GM12878 (cell line): ENCODE measurements around the gene RAPGEF6.
"Not testable (repeated sequence)": the region's sequence is repeated elsewhere in the genome, so short reads cannot be mapped to it uniquely, and the experiment has no call there.

Source experiments
- CREB1 ChIP-seq: IDR thresholded peaks from 2 replicates; pipeline ENCODE4 v1.6.1; 2012; ENCODE audit warnings: low read depth, mild to moderate bottlenecking, inconsistent platforms
- CREM ChIP-seq: IDR thresholded peaks from 2 replicates; pipeline ENCODE4 v1.6.1; 2014; ENCODE audit warnings: antibody characterized with exemption, low read depth
- EP300 ChIP-seq, 2 experiments: fragments of 150-350 bp in 1 of 2; IDR thresholded peaks; 2 replicates each; pipeline ENCODE4 v1.6.1; 2011 to 2012; ENCODE audit warnings: low read depth in 2 of 2, low read length in 2 of 2, borderline replicate concordance in 1 of 2, improper control_type of control experiment in 1 of 2, inconsistent platforms in 1 of 2; ENCODE audit not compliant: control insufficient read depth in 1 of 2
- EZH2 ChIP-seq: IDR thresholded peaks from 2 replicates; pipeline ENCODE4 v1.6.1; 2012; ENCODE audit warnings: low read depth, mild to moderate bottlenecking, control low read depth, inconsistent platforms, low read length, borderline replicate concordance; ENCODE audit not compliant: control insufficient read depth
- MEF2A ChIP-seq: IDR thresholded peaks from 2 replicates; pipeline ENCODE4 v1.6.1; 2011; ENCODE audit warnings: low read depth, mild to moderate bottlenecking, low read length, moderate library complexity; ENCODE audit not compliant: insufficient read depth
- POLR2A ChIP-seq: IDR thresholded peaks from 2 replicates; pipeline ENCODE4 v1.6.1; 2011; ENCODE audit warnings: low read depth, mild to moderate bottlenecking, low read length
- SIX5 ChIP-seq: IDR thresholded peaks from 2 replicates; pipeline ENCODE4 v1.6.1; 2011; ENCODE audit warnings: mild to moderate bottlenecking, low read depth, low read length, moderate library complexity; ENCODE audit not compliant: severe bottlenecking
- TF ChIP-seq, protein P1 (sequence below), 3 experiments: IDR thresholded peaks in 2 of 3; conservative IDR thresholded peaks in 1 of 3; 2 replicates each; pipeline ENCODE4 v1.5.1; 2011; ENCODE audit warnings: low read depth in 3 of 3, low read length in 3 of 3, mild to moderate bottlenecking in 3 of 3, control low read depth in 2 of 3, moderate library complexity in 2 of 3, inconsistent platforms in 1 of 3, mixed read lengths in 1 of 3; ENCODE audit not compliant: control insufficient read depth in 2 of 3, insufficient read depth in 1 of 3; ENCODE audit errors: extremely low read depth in 1 of 3
- TF ChIP-seq, protein P2 (sequence below): fragments of 450-650 bp; IDR thresholded peaks from 2 replicates; pipeline ENCODE4 v1.6.1; 2017; ENCODE audit warnings: antibody characterized with exemption, mild to moderate bottlenecking, moderate library complexity
- TF ChIP-seq, protein P3 (sequence below): fragments of 450-650 bp; IDR thresholded peaks from 2 replicates; pipeline ENCODE4 v1.6.1; 2017; ENCODE audit warnings: mild to moderate bottlenecking

DNA sequence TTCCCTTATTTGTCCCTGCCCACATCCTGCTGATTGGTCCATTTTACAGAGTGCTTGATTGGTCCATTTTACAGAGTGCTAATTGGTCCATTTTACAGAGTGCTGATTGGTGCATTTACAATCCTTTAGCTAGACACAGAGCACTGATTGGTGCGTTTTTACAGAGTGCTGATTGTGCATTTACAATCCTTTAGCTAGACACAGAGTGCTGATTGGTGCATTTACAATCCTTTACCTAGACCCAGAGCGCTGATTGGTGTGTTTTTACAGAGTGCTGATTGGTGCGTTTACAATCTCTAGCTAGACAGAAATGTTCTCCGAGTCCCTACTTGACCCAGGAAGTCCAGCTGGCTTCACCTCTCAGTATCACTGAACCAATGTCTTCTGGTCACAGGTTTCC lies 147.7 kb downstream of the RAPGEF6 start:
- not testable (repeated sequence) for TF ChIP-seq SIX5; EP300 (IDR thresholded peaks at IDR 0.05; ENCODE audit: borderline replicate concordance in 1 of 2, control insufficient read depth in 1 of 2, low read depth in 2 of 2, low read length in 2 of 2); CREB1; POLR2A; MEF2A; EZH2; CREM
- TF ChIP-seq, protein P1, sequence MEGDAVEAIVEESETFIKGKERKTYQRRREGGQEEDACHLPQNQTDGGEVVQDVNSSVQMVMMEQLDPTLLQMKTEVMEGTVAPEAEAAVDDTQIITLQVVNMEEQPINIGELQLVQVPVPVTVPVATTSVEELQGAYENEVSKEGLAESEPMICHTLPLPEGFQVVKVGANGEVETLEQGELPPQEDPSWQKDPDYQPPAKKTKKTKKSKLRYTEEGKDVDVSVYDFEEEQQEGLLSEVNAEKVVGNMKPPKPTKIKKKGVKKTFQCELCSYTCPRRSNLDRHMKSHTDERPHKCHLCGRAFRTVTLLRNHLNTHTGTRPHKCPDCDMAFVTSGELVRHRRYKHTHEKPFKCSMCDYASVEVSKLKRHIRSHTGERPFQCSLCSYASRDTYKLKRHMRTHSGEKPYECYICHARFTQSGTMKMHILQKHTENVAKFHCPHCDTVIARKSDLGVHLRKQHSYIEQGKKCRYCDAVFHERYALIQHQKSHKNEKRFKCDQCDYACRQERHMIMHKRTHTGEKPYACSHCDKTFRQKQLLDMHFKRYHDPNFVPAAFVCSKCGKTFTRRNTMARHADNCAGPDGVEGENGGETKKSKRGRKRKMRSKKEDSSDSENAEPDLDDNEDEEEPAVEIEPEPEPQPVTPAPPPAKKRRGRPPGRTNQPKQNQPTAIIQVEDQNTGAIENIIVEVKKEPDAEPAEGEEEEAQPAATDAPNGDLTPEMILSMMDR (IDR thresholded peaks at IDR 0.05 in 2 of 3, conservative IDR thresholded peaks at IDR 0.05 in 1 of 3; ENCODE audit: control insufficient read depth in 2 of 3, extremely low read depth in 1 of 3, insufficient read depth in 1 of 3, low read depth in 3 of 3, low read length in 3 of 3), result not testable (repeated sequence)
- TF ChIP-seq, protein P2, sequence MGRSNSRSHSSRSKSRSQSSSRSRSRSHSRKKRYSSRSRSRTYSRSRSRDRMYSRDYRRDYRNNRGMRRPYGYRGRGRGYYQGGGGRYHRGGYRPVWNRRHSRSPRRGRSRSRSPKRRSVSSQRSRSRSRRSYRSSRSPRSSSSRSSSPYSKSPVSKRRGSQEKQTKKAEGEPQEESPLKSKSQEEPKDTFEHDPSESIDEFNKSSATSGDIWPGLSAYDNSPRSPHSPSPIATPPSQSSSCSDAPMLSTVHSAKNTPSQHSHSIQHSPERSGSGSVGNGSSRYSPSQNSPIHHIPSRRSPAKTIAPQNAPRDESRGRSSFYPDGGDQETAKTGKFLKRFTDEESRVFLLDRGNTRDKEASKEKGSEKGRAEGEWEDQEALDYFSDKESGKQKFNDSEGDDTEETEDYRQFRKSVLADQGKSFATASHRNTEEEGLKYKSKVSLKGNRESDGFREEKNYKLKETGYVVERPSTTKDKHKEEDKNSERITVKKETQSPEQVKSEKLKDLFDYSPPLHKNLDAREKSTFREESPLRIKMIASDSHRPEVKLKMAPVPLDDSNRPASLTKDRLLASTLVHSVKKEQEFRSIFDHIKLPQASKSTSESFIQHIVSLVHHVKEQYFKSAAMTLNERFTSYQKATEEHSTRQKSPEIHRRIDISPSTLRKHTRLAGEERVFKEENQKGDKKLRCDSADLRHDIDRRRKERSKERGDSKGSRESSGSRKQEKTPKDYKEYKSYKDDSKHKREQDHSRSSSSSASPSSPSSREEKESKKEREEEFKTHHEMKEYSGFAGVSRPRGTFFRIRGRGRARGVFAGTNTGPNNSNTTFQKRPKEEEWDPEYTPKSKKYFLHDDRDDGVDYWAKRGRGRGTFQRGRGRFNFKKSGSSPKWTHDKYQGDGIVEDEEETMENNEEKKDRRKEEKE, result not testable (repeated sequence)
- TF ChIP-seq, protein P3, sequence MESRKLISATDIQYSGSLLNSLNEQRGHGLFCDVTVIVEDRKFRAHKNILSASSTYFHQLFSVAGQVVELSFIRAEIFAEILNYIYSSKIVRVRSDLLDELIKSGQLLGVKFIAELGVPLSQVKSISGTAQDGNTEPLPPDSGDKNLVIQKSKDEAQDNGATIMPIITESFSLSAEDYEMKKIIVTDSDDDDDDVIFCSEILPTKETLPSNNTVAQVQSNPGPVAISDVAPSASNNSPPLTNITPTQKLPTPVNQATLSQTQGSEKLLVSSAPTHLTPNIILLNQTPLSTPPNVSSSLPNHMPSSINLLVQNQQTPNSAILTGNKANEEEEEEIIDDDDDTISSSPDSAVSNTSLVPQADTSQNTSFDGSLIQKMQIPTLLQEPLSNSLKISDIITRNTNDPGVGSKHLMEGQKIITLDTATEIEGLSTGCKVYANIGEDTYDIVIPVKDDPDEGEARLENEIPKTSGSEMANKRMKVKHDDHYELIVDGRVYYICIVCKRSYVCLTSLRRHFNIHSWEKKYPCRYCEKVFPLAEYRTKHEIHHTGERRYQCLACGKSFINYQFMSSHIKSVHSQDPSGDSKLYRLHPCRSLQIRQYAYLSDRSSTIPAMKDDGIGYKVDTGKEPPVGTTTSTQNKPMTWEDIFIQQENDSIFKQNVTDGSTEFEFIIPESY, result not testable (repeated sequence)
